HCT116 (cell line): ENCODE results near the gene CCNYL1. TPM values are rescaled to one million over a fixed set of nuclear protein-coding genes. Genes with fewer than 3 reads are reported as not detected.

Experiments
- ATAC-seq: fragments of 200-7000 bp; cut with Tn5 transposase; 2 replicates; pipeline ENCODE4 v1.9.1; 2020; ENCODE audit warnings: mild to moderate bottlenecking, moderate library complexity
- BruUV-seq: library from RNA; stranded (reverse); fragments of 400-500 nt; replicated peaks from 2 replicates; lab custom pipeline; 2021; lab: Mats Ljungman, UMichigan
- CTCF ChIA-PET: fragments of 300-600 bp; sonication (Branson Sonifier 250); formaldehyde crosslinking; loops from one replicate; lab custom pipeline; 2021; ENCODE audit warnings: antibody characterized with exemption; lab: Charles Lee
- POLR2A ChIA-PET: fragments of 300-600, 350-600 bp; sonication (Branson Sonifier 250); formaldehyde crosslinking; loops from one replicate; lab custom pipeline; 2021; ENCODE audit warnings: antibody characterized with exemption; lab: Charles Lee
- RAD21 ChIA-PET, 2 experiments: fragments of 300-600 bp; sonication (Branson Sonifier 250); formaldehyde crosslinking; loops; one replicate each; lab custom pipeline; 2023; ENCODE audit warnings: low total read pairs in 2 of 2; ENCODE audit not compliant: uncharacterized antibody in 2 of 2, unreplicated experiment in 2 of 2, low non-redundant PET in 1 of 2; lab: Charles Lee
- DNase-seq: peaks from one replicate; pipeline ENCODE4 v3.0.0-alpha.2; 2010; ENCODE audit warnings: low read depth, low spot score
- H2AFZ ChIP-seq: fragments of 200-600 bp; shearing (Covaris generic), sonication (generic); 2 replicates; pipeline ENCODE4 v1.6.1; 2017; ENCODE audit warnings: low read depth, mixed run types, mixed read lengths, antibody characterized with exemption, low read length; ENCODE audit not compliant: poor library complexity, severe bottlenecking
- H3K27ac ChIP-seq: 2 replicates; pipeline ENCODE4 v1.5.1; 2012; ENCODE audit warnings: low read depth, low read length
- H3K27me3 ChIP-seq: fragments of 200-600 bp; sonication (generic); 2 replicates; pipeline ENCODE4 v1.6.1; 2016; ENCODE audit warnings: mixed run types, low read length, mixed read lengths; ENCODE audit not compliant: insufficient read depth
- H3K36me3 ChIP-seq, 2 experiments: fragments of 200-500 bp in 1 of 2; fragments of 200-600 bp in 1 of 2; sonication (Bioruptor generic) in 1 of 2; sonication (generic) in 1 of 2; 2 replicates each; pipeline versions ENCODE4 v1.5.1 to v1.6.1; 2014 to 2016; ENCODE audit warnings: low read length in 2 of 2, inconsistent platforms in 1 of 2, mixed read lengths in 1 of 2, mixed run types in 1 of 2; ENCODE audit not compliant: insufficient read depth in 2 of 2, control insufficient read depth in 1 of 2
- H3K4me1 ChIP-seq, 2 experiments: fragments of 200-600 bp in 1 of 2; sonication (generic) in 1 of 2; 2 replicates each; pipeline versions ENCODE4 v1.5.1 to v1.6.1; 2012 to 2017; ENCODE audit warnings: low read length in 2 of 2, inconsistent platforms in 1 of 2, mild to moderate bottlenecking in 1 of 2, mixed read lengths in 1 of 2, mixed run types in 1 of 2, moderate library complexity in 1 of 2; ENCODE audit not compliant: insufficient read depth in 2 of 2, control insufficient read depth in 1 of 2
- H3K4me2 ChIP-seq: fragments of 200-600 bp; sonication (generic); 2 replicates; pipeline ENCODE4 v1.6.1; 2017; ENCODE audit warnings: mixed run types, low read length, mixed read lengths
- H3K4me3 ChIP-seq, 2 experiments: fragments of 200-600 bp in 1 of 2; sonication (generic) in 1 of 2; replicated peaks in 1 of 2; 2 replicates each; pipeline ENCODE4 v1.5.1; 2011 to 2016; ENCODE audit warnings: low read length in 2 of 2, control low read depth in 1 of 2, low read depth in 1 of 2, mild to moderate bottlenecking in 1 of 2, mixed read lengths in 1 of 2, mixed run types in 1 of 2
- H3K79me2 ChIP-seq: fragments of 200-600 bp; sonication (generic); 2 replicates; pipeline ENCODE4 v1.6.1; 2017; ENCODE audit warnings: mild to moderate bottlenecking, mixed run types, low read length, moderate library complexity, mixed read lengths; ENCODE audit not compliant: insufficient read depth
- H3K9ac ChIP-seq: fragments of 200-600 bp; sonication (generic); 2 replicates; pipeline ENCODE4 v1.6.1; 2016; ENCODE audit warnings: low read length, mixed read lengths
- H3K9me2 ChIP-seq: fragments of 200-600 bp; sonication (generic), shearing (Covaris generic); 2 replicates; pipeline ENCODE4 v1.6.1; 2017; ENCODE audit warnings: mixed run types, mild to moderate bottlenecking, moderate library complexity; ENCODE audit not compliant: insufficient read depth
- H3K9me3 ChIP-seq, 2 experiments: fragments of 200-500 bp in 1 of 2; fragments of 200-600 bp in 1 of 2; sonication (Bioruptor generic) in 1 of 2; sonication (generic) in 1 of 2; 2 replicates each; pipeline ENCODE4 v1.6.1; 2014 to 2017; ENCODE audit warnings: low read length in 2 of 2, mixed read lengths in 2 of 2, inconsistent platforms in 1 of 2, low read depth in 1 of 2, mild to moderate bottlenecking in 1 of 2, mixed run types in 1 of 2, moderate library complexity in 1 of 2; ENCODE audit not compliant: control insufficient read depth in 1 of 2, insufficient read depth in 1 of 2
- H4K20me1 ChIP-seq: fragments of 200-600 bp; sonication (generic), shearing (Covaris generic); 2 replicates; pipeline ENCODE4 v1.6.1; 2017; ENCODE audit warnings: mixed run types, mild to moderate bottlenecking, moderate library complexity; ENCODE audit not compliant: insufficient read depth
- ATF3 ChIP-seq: IDR thresholded peaks from 2 replicates; pipeline ENCODE4 v1.6.1; 2012
- CEBPB ChIP-seq: IDR thresholded peaks from 2 replicates; pipeline ENCODE4 v1.6.1; 2012; ENCODE audit warnings: low read depth
- ELF1 ChIP-seq: IDR thresholded peaks from 2 replicates; pipeline ENCODE4 v1.6.1; 2012; ENCODE audit warnings: low read depth, borderline replicate concordance
- EZH2phosphoT487 ChIP-seq: fragments of 200-600 bp; IDR thresholded peaks from 2 replicates; pipeline ENCODE4 v1.6.1; 2018; ENCODE audit warnings: antibody characterized with exemption, borderline replicate concordance
- FOSL1 ChIP-seq: IDR thresholded peaks from 2 replicates; pipeline ENCODE4 v1.6.1; 2012; ENCODE audit warnings: low read depth
- JUND ChIP-seq: IDR thresholded peaks from 2 replicates; pipeline ENCODE4 v1.6.1; 2012
- POLR2AphosphoS5 ChIP-seq: IDR thresholded peaks from 2 replicates; pipeline ENCODE4 v1.6.1; 2011; ENCODE audit warnings: mild to moderate bottlenecking, low read depth, low read length, moderate library complexity
- SIN3A ChIP-seq: IDR thresholded peaks from 2 replicates; pipeline ENCODE4 v1.6.1; 2012; ENCODE audit warnings: low read depth
- SP1 ChIP-seq: IDR thresholded peaks from 2 replicates; pipeline ENCODE4 v1.6.1; 2012; ENCODE audit warnings: low read depth
- TCF7L2 ChIP-seq: IDR thresholded peaks from 2 replicates; pipeline ENCODE4 v1.7.0; 2011; ENCODE audit warnings: borderline replicate concordance, inconsistent platforms; ENCODE audit not compliant: insufficient read depth, insufficient read length; ENCODE audit errors: extremely low read depth
- YY1 ChIP-seq: IDR thresholded peaks from 2 replicates; pipeline ENCODE4 v1.6.1; 2011; ENCODE audit warnings: low read length, low read depth, moderate library complexity, mild to moderate bottlenecking; ENCODE audit not compliant: insufficient replicate concordance; ENCODE audit errors: extremely low read depth
- ZBTB33 ChIP-seq: IDR thresholded peaks from 2 replicates; pipeline ENCODE4 v1.6.1; 2011; ENCODE audit warnings: mild to moderate bottlenecking, low read length, moderate library complexity; ENCODE audit not compliant: insufficient replicate concordance; ENCODE audit errors: extremely low read depth
- ZFX ChIP-seq: fragments of 450-650 bp; IDR thresholded peaks from 2 replicates; pipeline ENCODE4 v1.6.1; 2017
- ZNF274 ChIP-seq: fragments of 200-500 bp; sonication (Bioruptor generic); IDR thresholded peaks from 2 replicates; pipeline ENCODE4 v1.6.1; 2014; ENCODE audit warnings: mild to moderate bottlenecking, low read depth, low read length, inconsistent platforms
- intact Hi-C: fragments of 100-400 bp; cut with micrococcal nuclease; formaldehyde crosslinking; loops from 2 replicates; pipeline ENCODE4 v1.10.0; 2022
- total RNA-seq: library from RNA; stranded (reverse); gene quantifications from one replicate; pipeline ENCODE4 v1.2.1, GENCODE V29; 2021; ENCODE audit not compliant: unreplicated experiment
- TF ChIP-seq, protein P1 (sequence below), 3 experiments: fragments of 200-600 bp in 1 of 3; sonication (generic) in 1 of 3; IDR thresholded peaks in 2 of 3; conservative IDR thresholded peaks in 1 of 3; 2 replicates each; pipeline ENCODE4 v1.5.1; 2012 to 2017; ENCODE audit warnings: low read depth in 2 of 3, low read length in 2 of 3, antibody characterized with exemption in 1 of 3, borderline replicate concordance in 1 of 3, control low read depth in 1 of 3, mild to moderate bottlenecking in 1 of 3, mixed read lengths in 1 of 3, mixed run types in 1 of 3, moderate library complexity in 1 of 3; ENCODE audit not compliant: insufficient read depth in 1 of 3

Gene CCNYL1
- total RNA-seq, 1 experiment from 2014 or later, result 14.9 TPM

GRCh38 chr2:207729465-207729998 is 18.1 kb downstream of the CCNYL1 start:
- peaks cover 18 to 25% of the 10 kb centered on the region in 2 experiments for H3K4me1 ChIP-seq
- H2AFZ ChIP-seq, result no peak overlapping the region
- no peaks in the 10 kb centered on the region for H3K36me3 ChIP-seq
- no TSS peak for BruUV-seq
- no peak overlapping the region for H3K4me2 ChIP-seq
- H3K4me3 ChIP-seq, result no peak overlapping the region
- no peak for DNase-seq
- no peak overlapping the region for H3K27ac ChIP-seq
- ChIA-PET CTCF (no interaction called here), POLR2A (no interaction called here), RAD21 (no interaction called here)
- H3K9ac ChIP-seq, result no peak overlapping the region
- TF ChIP-seq TCF7L2 (no peak), POLR2AphosphoS5 (no peak), ELF1 (no peak)
- ATAC-seq, result no peak
- no peaks in the 10 kb centered on the region for H4K20me1 ChIP-seq
- H3K79me2 ChIP-seq, result no peaks in the 10 kb centered on the region
- no peaks in the 10 kb centered on the region for H3K9me2 ChIP-seq
- no peaks in the 10 kb centered on the region for H3K9me3 ChIP-seq
- intact Hi-C loops, result loop anchor here (10.0 kb wide), 2 partner anchors 925 to 1035 kb away; no protein-coding TSS in a partner anchor
- H3K27me3 ChIP-seq, result no peaks in the 10 kb centered on the region

DNA sequence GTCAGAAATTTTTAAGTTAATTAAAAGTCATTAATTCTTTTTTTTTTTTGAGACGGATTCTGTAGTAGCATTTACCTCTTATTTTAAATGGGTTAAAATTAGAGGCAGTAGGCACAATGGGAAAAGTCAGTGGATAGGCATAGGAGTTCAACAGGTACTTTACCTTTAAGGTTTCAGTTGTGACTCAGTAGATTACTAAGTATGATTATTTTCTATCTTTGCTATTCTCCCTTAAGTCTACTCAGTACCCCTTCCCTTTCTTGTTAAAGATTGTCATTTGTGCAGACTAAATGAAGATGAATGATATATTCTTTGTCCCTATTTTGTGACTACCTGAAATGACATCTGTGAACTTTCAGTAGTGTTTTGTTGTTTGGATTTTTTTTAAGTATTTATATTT is 19.7 kb downstream of the CCNYL1 start:
- TF ChIP-seq, protein P1, sequence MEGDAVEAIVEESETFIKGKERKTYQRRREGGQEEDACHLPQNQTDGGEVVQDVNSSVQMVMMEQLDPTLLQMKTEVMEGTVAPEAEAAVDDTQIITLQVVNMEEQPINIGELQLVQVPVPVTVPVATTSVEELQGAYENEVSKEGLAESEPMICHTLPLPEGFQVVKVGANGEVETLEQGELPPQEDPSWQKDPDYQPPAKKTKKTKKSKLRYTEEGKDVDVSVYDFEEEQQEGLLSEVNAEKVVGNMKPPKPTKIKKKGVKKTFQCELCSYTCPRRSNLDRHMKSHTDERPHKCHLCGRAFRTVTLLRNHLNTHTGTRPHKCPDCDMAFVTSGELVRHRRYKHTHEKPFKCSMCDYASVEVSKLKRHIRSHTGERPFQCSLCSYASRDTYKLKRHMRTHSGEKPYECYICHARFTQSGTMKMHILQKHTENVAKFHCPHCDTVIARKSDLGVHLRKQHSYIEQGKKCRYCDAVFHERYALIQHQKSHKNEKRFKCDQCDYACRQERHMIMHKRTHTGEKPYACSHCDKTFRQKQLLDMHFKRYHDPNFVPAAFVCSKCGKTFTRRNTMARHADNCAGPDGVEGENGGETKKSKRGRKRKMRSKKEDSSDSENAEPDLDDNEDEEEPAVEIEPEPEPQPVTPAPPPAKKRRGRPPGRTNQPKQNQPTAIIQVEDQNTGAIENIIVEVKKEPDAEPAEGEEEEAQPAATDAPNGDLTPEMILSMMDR (IDR thresholded peaks at IDR 0.05 in 2 of 3, conservative IDR thresholded peaks at IDR 0.05 in 1 of 3; ENCODE audit: borderline replicate concordance in 1 of 3, insufficient read depth in 1 of 3, low read depth in 2 of 3, low read length in 2 of 3), result no peak
- TF ChIP-seq JUND (no peak), YY1 (no peak), SP1 (no peak), SIN3A (no peak), ZBTB33 (no peak), CEBPB (no peak), ZNF274 (no peak), FOSL1 (no peak), TCF7L2 (no peak), EZH2phosphoT487 (no peak), ELF1 (no peak), ZFX (no peak), ATF3 (no peak)
- Histone ChIP-seq H3K4me2 (no peak overlapping the region), H2AFZ (no peak overlapping the region), H3K4me1 (peaks cover 14 to 22% of the 10 kb centered on the region in 2 experiments), H4K20me1 (no peaks in the 10 kb centered on the region), H3K79me2 (no peaks in the 10 kb centered on the region), H3K9me3 (no peaks in the 10 kb centered on the region), H3K27me3 (no peaks in the 10 kb centered on the region), H3K4me3 (no peak overlapping the region), H3K9ac (no peak overlapping the region), H3K36me3 (no peaks in the 10 kb centered on the region; a peak in 1 of 4 replicates), H3K9me2 (no peaks in the 10 kb centered on the region), H3K27ac (no peak overlapping the region)
- RAD21 ChIA-PET, result interaction anchor here in 1 of 2 experiments (0.7 kb wide), 1 partner anchor 7 kb away, joined by 4 read pairs; no protein-coding TSS in a partner anchor
- intact Hi-C loops, result no loop called here
- DNase-seq (no peak), ATAC-seq (no peak)
- CTCF ChIA-PET, result no interaction called here
- no TSS peak for BruUV-seq
- POLR2A ChIA-PET, result no interaction called here
